GM18909 (cell line): Measurements from ENCODE around the gene BCL2L13.
"Not testable (repeated sequence)": the region's sequence is repeated elsewhere in the genome, so short reads cannot be mapped to it uniquely, and the experiment has no call there.

Experiments
- ATAC-seq: cut with Tn5 transposase; IDR thresholded peaks from one replicate; pipeline ENCODE4 v1.9.1; 2021; ENCODE audit warnings: mild to moderate bottlenecking; ENCODE audit not compliant: unreplicated experiment, poor library complexity

BCL2L13 gene

GRCh38 chr22:17634696-17635095 is 3.9 kb upstream of the BCL2L13 start:
- no peak for ATAC-seq

- not testable (repeated sequence) for ATAC-seq
These were observed 1.7 kb upstream of the BCL2L13 start for GRCh38 chr22:17636850-17637249.

DNA sequence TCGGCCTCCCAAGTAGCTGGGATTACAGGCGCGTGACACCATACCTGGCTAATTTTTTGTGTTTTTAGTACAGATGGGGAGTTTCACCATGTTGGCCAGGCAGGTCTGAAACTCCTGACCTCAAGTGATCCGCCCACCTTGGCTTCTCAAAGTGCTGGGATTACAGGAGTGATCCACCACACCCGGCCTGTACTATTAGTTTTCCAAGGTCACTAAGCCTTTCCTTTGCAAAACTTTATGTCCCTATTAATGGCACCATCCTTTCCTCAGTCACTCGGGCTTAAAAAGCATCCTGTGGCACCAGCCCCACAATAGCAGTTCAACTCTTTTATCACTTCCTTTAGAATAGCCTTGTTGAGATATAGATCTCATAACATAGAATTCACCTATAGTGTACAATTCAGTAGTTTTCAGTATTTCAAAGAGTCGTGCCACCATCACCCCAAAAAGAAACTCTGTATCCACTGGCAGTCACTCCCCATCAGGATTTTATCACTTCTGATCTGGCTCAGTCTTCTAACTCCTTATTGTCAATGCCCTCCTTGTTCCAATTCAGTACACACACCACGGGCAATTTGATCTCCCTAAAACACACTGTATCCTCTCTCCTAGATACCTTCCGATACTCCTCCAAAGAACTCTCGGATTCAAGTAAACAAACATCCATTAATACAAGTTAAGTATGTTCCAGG is 921 bp upstream of the BCL2L13 start:
- no peak for ATAC-seq

DNA sequence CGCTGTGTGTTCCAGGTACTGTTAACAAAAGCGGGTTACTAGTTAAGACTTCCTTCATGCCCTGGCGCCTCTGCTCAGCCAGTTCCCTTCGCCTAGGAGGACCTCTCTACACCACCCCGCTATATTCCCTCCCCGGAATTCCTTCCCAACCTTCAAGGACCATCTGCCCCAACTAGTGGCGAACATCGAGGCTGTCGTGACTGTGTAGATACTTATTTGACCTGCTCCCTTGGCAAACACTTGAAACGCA is 450 bp upstream of the BCL2L13 start:
- peak; percentile 9 for ATAC-seq

GRCh38 chr22:17639247-17639741 is 737 bp downstream of the BCL2L13 start:
- no peak for ATAC-seq

DNA sequence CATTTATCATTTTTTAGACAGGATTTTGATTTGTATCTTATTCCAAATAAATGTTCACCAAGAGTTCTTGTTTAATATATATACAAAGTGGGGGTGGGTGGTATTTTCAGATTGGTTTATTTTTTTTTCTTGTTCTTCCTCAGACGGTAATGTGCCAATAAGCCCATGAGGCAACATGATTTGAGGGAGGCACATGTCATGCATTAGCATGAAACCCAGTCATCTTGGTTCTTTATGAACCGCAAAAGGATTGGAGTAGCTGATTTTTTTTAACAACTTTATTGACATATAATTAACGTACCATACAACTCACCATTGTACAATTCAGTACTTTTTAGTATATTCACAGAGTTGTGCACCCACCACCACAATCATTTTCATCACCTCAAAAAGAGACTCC is 2.7 kb downstream of the BCL2L13 start:
- no peak for ATAC-seq

- not testable (repeated sequence) for ATAC-seq
These were observed 3.8 kb downstream of the BCL2L13 start for GRCh38 chr22:17642357-17642756.

DNA sequence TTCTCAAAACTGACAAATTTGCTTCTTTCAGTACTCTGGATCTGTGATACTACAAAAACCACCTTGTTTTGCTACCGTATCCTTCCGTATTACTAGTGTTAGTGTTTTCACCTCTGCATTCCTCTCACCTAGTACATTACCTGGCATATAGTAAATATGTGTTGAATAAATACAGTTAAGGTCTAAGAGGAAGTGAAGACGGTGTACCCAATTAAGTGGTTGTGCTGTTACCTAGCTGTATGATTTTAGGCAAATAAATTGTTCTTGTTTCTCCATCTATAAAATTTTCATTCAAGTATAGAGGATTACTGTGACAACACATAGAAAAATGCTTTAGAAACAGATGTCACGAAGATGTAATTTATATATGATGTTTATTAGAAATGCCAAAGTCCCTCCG is 8.9 kb downstream of the BCL2L13 start:
- ATAC-seq = no peak

GRCh38 chr22:17647991-17648390 is 9.4 kb downstream of the BCL2L13 start:
- no peak for ATAC-seq

- no peak for ATAC-seq
These were observed 10.0 kb downstream of the BCL2L13 start for GRCh38 chr22:17648569-17648968.

GRCh38 chr22:17655289-17655688 is 16.7 kb downstream of the BCL2L13 start:
- no peak for ATAC-seq

DNA sequence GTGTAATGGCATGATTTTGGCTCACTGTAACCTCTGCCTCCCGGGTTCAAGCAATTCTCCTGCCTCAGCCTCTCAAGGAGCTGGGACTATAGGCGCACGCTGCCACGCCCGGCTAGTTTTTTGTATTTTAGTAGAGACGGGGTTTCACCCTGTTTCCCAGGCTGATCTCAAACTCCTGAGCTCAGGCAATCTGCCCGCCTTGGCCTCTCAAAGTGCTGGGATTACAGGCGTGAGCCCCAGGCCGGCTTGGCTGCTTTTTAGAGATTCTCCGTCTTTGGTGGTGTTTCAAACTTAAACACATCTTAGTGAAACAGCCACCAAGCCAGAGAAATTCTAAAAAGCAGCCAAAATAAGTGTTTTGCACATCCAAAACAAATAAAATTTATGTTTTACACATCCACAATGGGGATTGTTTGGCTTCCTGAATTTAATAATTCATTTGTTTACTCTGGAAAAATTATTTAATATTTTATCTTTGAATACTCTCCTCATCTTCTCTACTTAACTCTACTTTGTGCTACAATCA is 18.4 kb downstream of the BCL2L13 start:
- ATAC-seq = no peak

DNA sequence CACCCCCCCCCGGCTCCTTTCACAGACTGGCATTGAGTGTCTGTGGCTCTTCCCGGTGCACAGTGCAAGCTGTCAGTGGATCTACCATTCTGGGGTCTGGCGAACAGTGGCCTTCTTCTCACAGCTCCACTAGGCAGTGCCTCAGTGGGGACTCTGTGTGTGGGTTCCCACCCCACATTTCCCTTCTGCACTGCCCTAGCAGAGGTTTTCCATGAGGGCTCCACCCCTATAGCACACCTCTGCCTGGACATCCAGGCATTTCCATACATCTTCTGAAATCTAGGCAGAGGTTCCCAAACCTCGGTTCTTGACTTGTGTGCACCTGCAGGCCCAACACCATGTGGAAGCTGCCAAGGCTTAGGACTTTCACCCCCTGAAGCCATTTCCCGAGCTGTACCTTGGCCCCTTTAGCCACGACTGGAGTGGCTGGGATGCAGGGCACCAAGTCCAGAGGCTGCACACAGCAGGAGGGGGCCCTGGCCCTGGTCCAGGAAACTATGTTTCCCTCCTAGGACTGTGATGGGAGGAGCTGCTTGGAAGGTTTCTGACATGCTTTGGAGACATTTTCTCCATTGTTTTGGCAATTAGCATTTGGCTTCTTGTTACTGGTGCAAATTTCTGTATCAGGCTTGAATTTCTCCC is 26.0 kb downstream of the BCL2L13 start:
- ATAC-seq = no peak

GRCh38 chr22:17665248-17665647 is 26.7 kb downstream of the BCL2L13 start:
- ATAC-seq = no peak

DNA sequence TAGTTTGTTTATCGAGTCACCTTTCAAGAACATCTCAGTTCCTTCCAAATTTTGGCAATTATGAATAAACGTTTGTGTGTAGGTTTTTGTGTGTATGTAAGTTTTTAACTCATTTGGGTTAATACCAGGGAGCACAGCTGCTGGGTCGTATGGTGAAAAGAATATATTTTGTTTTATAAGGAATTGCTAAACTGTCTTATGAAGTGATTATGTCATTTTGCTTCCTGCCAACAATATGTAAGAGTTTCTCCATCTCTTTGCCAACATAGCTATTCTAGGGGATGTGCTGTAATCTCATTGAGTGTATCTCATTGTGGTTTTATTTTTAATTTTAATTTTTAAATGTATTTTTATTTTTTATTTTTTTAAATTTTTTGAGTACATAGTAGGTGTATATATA is 27.3 kb downstream of the BCL2L13 start:
- ATAC-seq = no peak

DNA sequence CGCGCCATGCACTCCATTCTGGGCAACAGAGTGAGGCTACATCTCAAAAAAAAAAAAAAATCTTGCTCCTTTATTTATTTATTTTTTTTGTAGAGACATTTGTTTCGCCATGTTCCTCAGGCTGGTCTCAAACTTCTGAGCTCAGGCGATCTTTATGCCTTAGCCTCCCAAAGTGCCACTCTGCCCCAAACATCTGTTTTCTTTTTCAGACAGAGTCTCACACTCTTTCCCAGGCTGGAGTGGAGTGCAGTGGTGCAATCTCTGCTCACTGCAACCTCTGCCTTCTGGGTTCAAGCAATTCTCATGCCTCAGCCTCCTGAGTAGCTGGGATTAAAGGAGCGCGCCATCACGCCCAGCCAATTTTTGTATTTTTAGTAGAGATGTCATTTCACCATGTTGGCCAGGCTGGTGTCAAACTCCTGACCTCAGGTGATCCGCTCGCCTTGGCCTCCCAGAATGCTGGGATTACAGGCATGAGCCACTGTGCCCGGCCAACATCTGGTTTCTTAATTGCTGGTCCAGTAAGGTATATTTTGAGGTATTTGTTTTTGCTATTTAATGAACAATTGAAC is 33.0 kb downstream of the BCL2L13 start:
- ATAC-seq = not testable (repeated sequence)

DNA sequence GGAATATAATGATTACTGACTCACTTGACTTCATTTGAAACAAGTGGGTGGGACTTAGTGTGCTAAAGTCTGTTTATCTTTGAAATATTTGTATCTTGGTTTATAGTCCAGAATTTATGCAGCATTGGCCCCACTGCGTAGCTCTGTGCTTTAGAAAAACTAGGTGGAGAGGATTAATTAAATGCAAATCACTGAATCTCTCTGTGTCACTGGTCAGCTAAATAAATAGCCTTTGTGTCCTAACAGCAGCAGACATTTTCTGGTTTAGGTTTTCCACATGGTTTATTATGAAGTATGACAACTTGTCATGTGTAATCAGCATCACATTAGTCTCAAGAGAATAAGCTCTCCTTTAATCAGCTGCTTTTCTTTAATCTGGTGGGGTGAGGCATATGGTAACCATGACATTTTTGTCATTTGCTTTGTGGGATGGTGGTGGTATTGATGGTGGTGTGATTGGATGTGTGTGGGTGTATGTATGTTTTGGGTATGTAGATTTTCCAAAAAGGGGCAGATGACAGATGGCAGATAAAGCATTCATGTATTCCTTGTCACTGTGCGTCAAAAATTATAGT is 33.9 kb downstream of the BCL2L13 start:
- ATAC-seq = no peak

- ATAC-seq = no peak
These were observed 35.6 kb downstream of the BCL2L13 start for GRCh38 chr22:17674152-17674551.

DNA sequence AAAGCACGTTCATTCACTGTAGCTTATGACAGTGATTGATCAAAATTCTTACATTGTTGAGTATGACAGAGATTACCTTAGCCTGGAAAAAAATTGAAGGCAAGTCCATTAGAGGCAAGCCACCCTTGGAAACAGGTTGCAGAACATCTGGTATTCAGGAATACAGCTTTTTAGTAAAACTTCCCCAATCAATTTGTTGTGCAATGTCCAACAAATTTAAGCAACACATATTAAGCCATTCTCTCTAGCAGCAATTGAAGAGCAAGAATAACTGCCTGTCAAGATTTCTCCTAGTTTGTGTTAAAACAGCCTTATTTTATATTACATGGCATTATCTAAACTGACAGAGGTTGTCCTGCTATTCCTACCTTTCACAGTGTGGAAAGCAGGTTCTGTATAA is 37.0 kb downstream of the BCL2L13 start:
- no peak for ATAC-seq

DNA sequence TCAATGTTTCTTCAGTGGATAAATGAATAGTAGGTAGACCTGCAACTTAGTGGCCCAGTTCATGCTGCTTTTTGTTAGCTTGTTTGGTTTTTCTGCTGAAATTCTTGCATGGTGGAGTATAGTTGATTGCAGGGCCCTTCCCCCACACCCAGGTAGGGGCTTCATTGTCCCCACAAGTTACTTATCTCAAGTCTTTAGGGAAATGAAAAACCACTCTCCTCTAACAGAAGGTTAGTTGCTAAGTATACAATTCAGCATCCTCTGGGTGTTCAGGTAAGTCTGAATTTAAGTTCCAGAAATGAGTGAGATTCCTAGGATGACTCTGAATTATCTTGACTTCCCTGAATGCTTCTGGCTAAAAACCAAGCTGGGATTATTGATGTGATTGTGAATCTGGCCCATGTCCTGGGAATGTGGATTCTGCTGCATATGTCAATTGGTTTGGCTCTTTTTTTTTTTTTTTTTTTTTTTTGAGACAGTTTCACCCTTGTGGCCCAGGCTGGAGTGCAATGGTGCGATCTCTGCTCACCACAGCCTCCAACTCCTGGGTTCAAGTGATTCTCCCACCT is 40.3 kb downstream of the BCL2L13 start:
- ATAC-seq = no peak

GRCh38 chr22:17684245-17684644 is 45.7 kb downstream of the BCL2L13 start:
- ATAC-seq = no peak
